ENCODE data around the gene LRRC4B.
"Not testable (repeated sequence)": the region's sequence is repeated elsewhere in the genome, so short reads cannot be mapped to it uniquely, and the experiment has no call there.

GRCh38 chr19:50612504-50613404 is 44.5 kb upstream of the LRRC4B start:
- not testable (repeated sequence) for TF ChIP-seq POLR2A, CTCF (IDR thresholded peaks at IDR 0.05)

Data from heart left ventricle (tissue), 13 donors.